Lung (tissue), 12 donors: ENCODE measurements around the gene DLG2. TPM values are rescaled to one million over a fixed set of nuclear protein-coding genes. Genes with fewer than 3 reads are reported as not detected.

Experiments used
- ATAC-seq: fragments of 200-7000 bp; cut with Tn5 transposase; one replicate; pipeline ENCODE4 v1.9.1; 2020; ENCODE audit warnings: moderate number of reproducible peaks; ENCODE audit not compliant: insufficient read depth, low FRiP score
- DNase-seq, 3 donors: peaks; one replicate each; pipeline ENCODE4 v3.0.0-alpha.2; 2013 to 2017
- H3K27ac ChIP-seq, 2 donors: one replicate each; pipeline ENCODE4 v1.5.1; 2013; ENCODE audit warnings: mild to moderate bottlenecking in 2 of 2, moderate library complexity in 2 of 2, control low read depth in 1 of 2, inconsistent platforms in 1 of 2, low read depth in 1 of 2, low read length in 1 of 2
- H3K27me3 ChIP-seq, 3 donors: one replicate each; pipeline ENCODE4 v1.5.1; 2013; ENCODE audit warnings: low read length in 2 of 3; ENCODE audit not compliant: control insufficient read depth in 3 of 3, insufficient read depth in 3 of 3
- H3K36me3 ChIP-seq, 4 donors: one replicate each; pipeline ENCODE4 v1.5.1; 2013; ENCODE audit warnings: low read length in 4 of 4, mild to moderate bottlenecking in 1 of 4, moderate library complexity in 1 of 4; ENCODE audit not compliant: control insufficient read depth in 4 of 4, insufficient read depth in 4 of 4
- H3K4me1 ChIP-seq, 5 donors: one replicate each; pipeline ENCODE4 v1.5.1; 2013; ENCODE audit warnings: low read length in 5 of 5, mild to moderate bottlenecking in 2 of 5, moderate library complexity in 1 of 5; ENCODE audit not compliant: control insufficient read depth in 5 of 5, insufficient read depth in 5 of 5
- H3K4me3 ChIP-seq: one replicate; pipeline ENCODE4 v1.5.1; 2013; ENCODE audit warnings: mild to moderate bottlenecking, control low read depth, moderate library complexity
- H3K9ac ChIP-seq, 2 donors: one replicate each; pipeline ENCODE4 v1.5.1; 2013; ENCODE audit warnings: low read length in 2 of 2, control low read depth in 1 of 2; ENCODE audit not compliant: insufficient read depth in 1 of 2
- H3K9me3 ChIP-seq, 4 donors: one replicate each; pipeline ENCODE4 v1.5.1; 2013; ENCODE audit warnings: low read length in 3 of 4, mild to moderate bottlenecking in 1 of 4, moderate library complexity in 1 of 4; ENCODE audit not compliant: control insufficient read depth in 4 of 4, insufficient read depth in 3 of 4
- CTCF ChIP-seq: IDR thresholded peaks from 2 replicates; pipeline ENCODE4 v1.5.1; 2012; ENCODE audit warnings: mild to moderate bottlenecking; ENCODE audit errors: control extremely low read depth, extremely low read depth
- WGBS, 2 donors: extraction: QIAGEN DNeasy Blood & Tissue Kit; methylation state at CpG; one replicate each; pipeline ENCODE4 v1.1.7; 2013; 5-methylcytosine and 5-hydroxymethylcytosine counted together
- polyA plus RNA-seq, 2 donors: library from polyadenylated mRNA; stranded (reverse); fragments of 200-250 nt; gene quantifications; one replicate each; pipeline ENCODE4 v1.2.1, GENCODE V29; 2013
- total RNA-seq, 2 donors: library from RNA; depleted of rRNA in 1 of 2; stranded (reverse); fragments of >200 nt in 1 of 2; gene quantifications; one replicate each; pipeline ENCODE4 v1.2.1, GENCODE V29; 2014 to 2021
- donor health status: control.
- donor health status: control.
- donor health status: Bipolar disorder and iron deficiency.
- donor health status: healthy.
- donor health status: DM: yes; HTN: yes; CAD: no.

DLG2 gene
- total and polyA plus RNA-seq, 4 donors: 0.32 to 24.1 (median 5.4) TPM

- no peak overlapping the region for H3K4me3 ChIP-seq
- no peaks in the 10 kb centered on the region for H3K36me3 ChIP-seq
- H3K9me3 ChIP-seq: no peaks in the 10 kb centered on the region
- TF ChIP-seq CTCF: no peak
- ATAC-seq: no peak
- no peak for DNase-seq
- H3K9ac ChIP-seq: no peak overlapping the region
- H3K27me3 ChIP-seq: no peaks in the 10 kb centered on the region
- H3K4me1 ChIP-seq: peaks cover 0 to 14% (median 0%) of the 10 kb centered on the region in 5 donors
- no peak overlapping the region for H3K27ac ChIP-seq
These were observed 769.4 kb downstream of the DLG2 start for GRCh38 chr11:84857746-84858145.

- Histone ChIP-seq H3K27me3 (no peaks in the 10 kb centered on the region), H3K27ac (no peak overlapping the region), H3K4me1 (peaks cover 0 to 14% (median 0%) of the 10 kb centered on the region in 5 donors), H3K9me3 (no peaks in the 10 kb centered on the region), H3K36me3 (no peaks in the 10 kb centered on the region), H3K9ac (no peak overlapping the region), H3K4me3 (no peak overlapping the region)
- 75 to 82% methylated on average over 3 of the region's 3 CpGs for WGBS, 2 donors
- no peak for TF ChIP-seq CTCF
- ATAC-seq (no peak), DNase-seq (no peak)
These were observed 771.5 kb downstream of the DLG2 start for GRCh38 chr11:84855508-84856245.

GRCh38 chr11:84854498-84854880, 772.7 kb downstream of the DLG2 start:
- WGBS, 2 donors: 88 to 92% methylated on average over 3 of the region's 3 CpGs
- H3K4me3 ChIP-seq: no peak overlapping the region
- DNase-seq: no peak
- H3K36me3 ChIP-seq: no peaks in the 10 kb centered on the region
- no peak overlapping the region for H3K9ac ChIP-seq
- peaks cover 0 to 11% (median 0%) of the 10 kb centered on the region in 5 donors for H3K4me1 ChIP-seq
- no peaks in the 10 kb centered on the region for H3K27me3 ChIP-seq
- TF ChIP-seq CTCF: no peak
- ATAC-seq: no peak
- no peaks in the 10 kb centered on the region for H3K9me3 ChIP-seq
- no peak overlapping the region for H3K27ac ChIP-seq
